Gastrocnemius medialis (tissue), 4 donors: ENCODE measurements around the gene SND1. TPM values are rescaled to one million over a fixed set of nuclear protein-coding genes. Genes with fewer than 3 reads are reported as not detected.

Source experiments
- ATAC-seq, 2 donors: fragments of 150-250 bp; one replicate each; pipeline ENCODE4 v1.9.1; 2016
- DNase-seq, 2 donors: peaks; one replicate each; pipeline ENCODE4 v3.0.0-alpha.2; 2019
- H3K27ac ChIP-seq, 4 donors: fragments of 200-600 bp; sonication (generic); 1 replicate in 1 of 4; 2 replicates in 3 of 4; pipeline ENCODE4 v1.5.1; 2016 to 2018; ENCODE audit warnings: mild to moderate bottlenecking in 2 of 4, moderate library complexity in 1 of 4
- H3K27me3 ChIP-seq, 3 donors: fragments of 200-600 bp; sonication (generic) in 2 of 3; 1 replicate in 1 of 3; 2 replicates in 2 of 3; pipeline versions ENCODE4 v1.5.1 to v1.6.0; 2016 to 2019; ENCODE audit warnings: mild to moderate bottlenecking in 1 of 3, moderate library complexity in 1 of 3
- H3K36me3 ChIP-seq, 2 donors: fragments of 200-600 bp; sonication (generic) in 1 of 2; one replicate each; pipeline ENCODE4 v1.5.1; 2017 to 2018
- H3K4me1 ChIP-seq, 2 donors: fragments of 200-600 bp; sonication (generic) in 1 of 2; one replicate each; pipeline ENCODE4 v1.5.1; 2016 to 2017; ENCODE audit warnings: mild to moderate bottlenecking in 2 of 2
- H3K4me3 ChIP-seq, 4 donors: fragments of 200-600 bp; sonication (generic) in 3 of 4; 1 replicate in 1 of 4; 2 replicates in 3 of 4; pipeline ENCODE4 v1.5.1; 2016 to 2019; ENCODE audit warnings: mild to moderate bottlenecking in 2 of 4
- H3K9me3 ChIP-seq, 3 donors: fragments of 200-600 bp; sonication (generic) in 2 of 3; 1 replicate in 1 of 3; 2 replicates in 2 of 3; pipeline ENCODE4 v1.5.1; 2016 to 2019
- POLR2A ChIP-seq, 2 donors: fragments of 450-650 bp; IDR thresholded peaks; one replicate each; pipeline ENCODE4 v1.6.1; 2017; ENCODE audit warnings: antibody characterized with exemption in 2 of 2, mild to moderate bottlenecking in 2 of 2, moderate library complexity in 2 of 2
- in situ Hi-C, 4 donors: fragments of 200-750 bp; cut with MboI; loops; one replicate each; pipeline versions ENCODE4 v1.15.0 to v1.8.0; 2017; ENCODE audit warnings: low sequenced_read_pairs in 4 of 4
- intact Hi-C: fragments of 100-400 bp; cut with DNase I; formaldehyde crosslinking; loops from one replicate; pipeline ENCODE4 v1.15.1; 2023; ENCODE audit warnings: low total_unique reads
- total RNA-seq, 4 donors: library from RNA; depleted of rRNA; stranded (reverse); fragments of >200 nt; gene quantifications; one replicate each; pipeline versions ENCODE4 v1.1.0 to v1.2.3, GENCODE V29; 2016
- TF ChIP-seq, protein P1 (sequence below), 5 experiments: fragments of 450-650 bp in 3 of 5; fragments of 200-600 bp in 2 of 5; sonication (generic) in 2 of 5; IDR thresholded peaks in 4 of 5; conservative IDR thresholded peaks in 1 of 5; 1 replicate in 4 of 5; 2 replicates in 1 of 5; pipeline ENCODE4 v1.5.1; 2016 to 2019; ENCODE audit warnings: antibody characterized with exemption in 5 of 5, mild to moderate bottlenecking in 3 of 5, moderate library complexity in 3 of 5

SND1 gene
- total RNA-seq, 4 donors from 2014 or later = 30.4 to 73.0 (median 50.3) TPM

DNA sequence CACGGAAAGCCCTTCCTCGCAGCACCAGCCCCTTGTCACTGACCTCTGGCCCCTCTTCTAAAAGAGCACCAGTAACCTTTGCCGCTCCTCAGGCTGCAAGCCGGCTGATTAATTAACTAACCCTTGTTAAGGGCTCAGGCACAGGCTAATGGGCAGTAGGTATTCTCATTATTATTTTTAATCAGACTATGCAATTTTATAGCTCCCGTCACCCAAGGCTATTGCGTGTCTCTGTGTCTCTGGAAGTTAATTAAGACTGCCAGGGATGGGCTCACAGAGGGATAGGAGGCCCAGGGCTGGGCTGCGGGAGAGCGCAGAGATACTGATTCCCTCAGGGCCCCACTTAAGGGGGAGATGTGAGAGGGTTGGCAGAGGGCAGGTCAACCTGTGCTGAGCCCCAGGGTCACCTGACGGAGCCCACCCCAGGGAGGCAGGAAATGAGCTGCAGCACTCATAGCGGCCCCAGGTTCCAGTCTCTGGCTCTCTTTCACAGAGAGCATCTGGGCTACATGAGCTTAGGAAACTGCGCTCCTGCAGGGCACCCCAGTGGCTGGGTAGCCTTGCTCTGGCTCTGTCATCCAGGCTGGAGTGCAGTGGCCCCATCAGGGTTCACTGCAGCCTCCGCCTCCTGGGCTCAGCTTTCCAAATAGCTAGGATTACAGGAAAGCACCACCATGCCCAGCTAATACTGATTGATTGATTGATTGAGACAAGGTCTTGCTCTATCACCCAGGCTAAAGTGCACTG lies 471.5 kb downstream of the SND1 start:
- intact Hi-C loops (no loop called here), in situ Hi-C loops (no loop called here)
- H3K36me3 ChIP-seq = no peaks in the 10 kb centered on the region
- H3K4me3 ChIP-seq = no peak overlapping the region
- DNase-seq = no peak
- no peaks in the 10 kb centered on the region for H3K9me3 ChIP-seq
- no peak for ATAC-seq
- peaks cover 0 to 2% (median 0%) of the 10 kb centered on the region in 3 donors for H3K27me3 ChIP-seq
- H3K4me1 ChIP-seq = no peaks in the 10 kb centered on the region
- no peak for TF ChIP-seq POLR2A (IDR thresholded peaks at IDR 0.05)
- TF ChIP-seq, protein P1, sequence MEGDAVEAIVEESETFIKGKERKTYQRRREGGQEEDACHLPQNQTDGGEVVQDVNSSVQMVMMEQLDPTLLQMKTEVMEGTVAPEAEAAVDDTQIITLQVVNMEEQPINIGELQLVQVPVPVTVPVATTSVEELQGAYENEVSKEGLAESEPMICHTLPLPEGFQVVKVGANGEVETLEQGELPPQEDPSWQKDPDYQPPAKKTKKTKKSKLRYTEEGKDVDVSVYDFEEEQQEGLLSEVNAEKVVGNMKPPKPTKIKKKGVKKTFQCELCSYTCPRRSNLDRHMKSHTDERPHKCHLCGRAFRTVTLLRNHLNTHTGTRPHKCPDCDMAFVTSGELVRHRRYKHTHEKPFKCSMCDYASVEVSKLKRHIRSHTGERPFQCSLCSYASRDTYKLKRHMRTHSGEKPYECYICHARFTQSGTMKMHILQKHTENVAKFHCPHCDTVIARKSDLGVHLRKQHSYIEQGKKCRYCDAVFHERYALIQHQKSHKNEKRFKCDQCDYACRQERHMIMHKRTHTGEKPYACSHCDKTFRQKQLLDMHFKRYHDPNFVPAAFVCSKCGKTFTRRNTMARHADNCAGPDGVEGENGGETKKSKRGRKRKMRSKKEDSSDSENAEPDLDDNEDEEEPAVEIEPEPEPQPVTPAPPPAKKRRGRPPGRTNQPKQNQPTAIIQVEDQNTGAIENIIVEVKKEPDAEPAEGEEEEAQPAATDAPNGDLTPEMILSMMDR (IDR thresholded peaks at IDR 0.05 in 4 of 5, conservative IDR thresholded peaks at IDR 0.05 in 1 of 5) = no peak
- no peak overlapping the region for H3K27ac ChIP-seq

DNA sequence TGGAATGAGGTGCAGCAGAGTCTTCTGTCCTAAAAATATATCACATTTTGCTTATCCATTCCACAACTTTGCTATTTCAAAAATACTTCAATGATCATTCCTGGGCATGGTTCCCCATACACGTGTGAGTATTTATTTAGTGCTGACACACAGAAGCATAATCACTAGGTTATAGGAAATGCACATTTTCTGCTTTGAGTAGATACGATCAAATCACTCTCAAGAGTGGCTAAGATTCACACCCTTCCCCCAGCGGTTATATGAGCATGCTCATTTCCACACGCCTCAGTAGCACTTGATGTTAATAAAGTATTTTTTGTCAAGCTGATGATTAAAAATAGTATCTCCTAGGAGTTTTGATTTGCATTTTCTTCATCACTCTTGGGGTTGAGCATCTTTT lies 472.8 kb downstream of the SND1 start:
- no peak for DNase-seq
- Histone ChIP-seq H3K27me3 (peaks cover 0 to 2% (median 0%) of the 10 kb centered on the region in 3 donors), H3K9me3 (no peaks in the 10 kb centered on the region), H3K4me1 (no peaks in the 10 kb centered on the region), H3K36me3 (no peaks in the 10 kb centered on the region), H3K4me3 (no peak overlapping the region), H3K27ac (no peak overlapping the region)
- intact Hi-C loops (no loop called here), in situ Hi-C loops (no loop called here)
- ATAC-seq = no peak
- no peak for TF ChIP-seq POLR2A (IDR thresholded peaks at IDR 0.05)
- TF ChIP-seq, protein P1 (IDR thresholded peaks at IDR 0.05 in 4 of 5, conservative IDR thresholded peaks at IDR 0.05 in 1 of 5) = no peak

DNA sequence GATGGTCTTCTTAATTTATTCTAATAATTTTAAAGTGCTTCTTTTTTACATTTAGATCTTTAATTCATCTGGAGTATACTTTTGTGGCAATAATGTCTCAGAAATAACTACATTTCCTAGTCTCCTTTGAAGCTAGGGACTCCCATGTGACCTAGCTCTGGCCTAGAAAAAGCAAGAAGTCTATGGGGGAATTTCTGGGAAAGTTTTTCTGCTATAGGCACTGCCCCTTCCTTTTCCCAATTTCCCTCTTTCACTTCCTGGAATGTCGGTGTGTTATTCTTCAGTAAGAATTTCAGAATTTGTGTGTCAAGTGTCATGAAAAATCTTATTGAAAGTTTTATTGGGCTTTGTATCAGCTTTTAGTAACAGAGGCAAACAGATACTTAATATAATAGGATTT lies 473.8 kb downstream of the SND1 start:
- DNase-seq (no peak), ATAC-seq (no peak)
- Histone ChIP-seq H3K36me3 (no peaks in the 10 kb centered on the region), H3K4me1 (no peaks in the 10 kb centered on the region), H3K4me3 (no peak overlapping the region), H3K27me3 (peaks cover 0 to 6% (median 2%) of the 10 kb centered on the region in 3 donors), H3K27ac (no peak overlapping the region), H3K9me3 (no peaks in the 10 kb centered on the region)
- no peak for TF ChIP-seq POLR2A (IDR thresholded peaks at IDR 0.05)
- TF ChIP-seq, protein P1 (IDR thresholded peaks at IDR 0.05 in 4 of 5, conservative IDR thresholded peaks at IDR 0.05 in 1 of 5) = no peak
- intact Hi-C loops (no loop called here), in situ Hi-C loops (no loop called here)

DNA sequence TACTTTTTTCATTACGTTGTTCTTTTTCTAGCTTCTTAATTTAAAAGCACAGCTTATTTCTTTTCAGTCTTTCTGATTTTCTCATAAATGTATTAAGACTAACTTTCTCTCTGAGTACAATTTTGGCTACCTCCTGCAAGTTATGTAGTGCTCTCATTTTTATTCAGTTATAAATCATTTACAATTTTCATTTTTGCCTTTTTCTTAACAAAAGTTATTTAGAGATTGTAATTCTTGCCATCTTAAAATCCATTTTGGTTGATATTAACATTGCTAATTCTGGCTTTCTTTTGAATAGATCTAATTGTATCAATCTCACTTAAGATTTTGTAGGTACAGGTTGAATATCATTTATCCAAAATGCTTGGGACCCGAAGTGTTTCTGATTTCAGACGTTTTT lies 476.4 kb downstream of the SND1 start:
- TF ChIP-seq POLR2A (IDR thresholded peaks at IDR 0.05) = no peak
- TF ChIP-seq, protein P1 (IDR thresholded peaks at IDR 0.05 in 4 of 5, conservative IDR thresholded peaks at IDR 0.05 in 1 of 5) = no peak
- in situ Hi-C loops (no loop called here), intact Hi-C loops (no loop called here)
- Histone ChIP-seq H3K27ac (no peak overlapping the region), H3K9me3 (no peaks in the 10 kb centered on the region), H3K4me1 (no peaks in the 10 kb centered on the region), H3K4me3 (no peak overlapping the region), H3K36me3 (no peaks in the 10 kb centered on the region), H3K27me3 (peaks cover 1 to 10% (median 9%) of the 10 kb centered on the region in 3 donors)
- DNase-seq = no peak
- no peak for ATAC-seq
